AG08395 (cell line): ENCODE data around the gene ACO1.

Source experiments
- DNase-seq: peaks from one replicate; pipeline ENCODE4 v3.0.0; 2012; ENCODE audit warnings: mixed read lengths, low spot score

The ACO1 gene

DNA sequence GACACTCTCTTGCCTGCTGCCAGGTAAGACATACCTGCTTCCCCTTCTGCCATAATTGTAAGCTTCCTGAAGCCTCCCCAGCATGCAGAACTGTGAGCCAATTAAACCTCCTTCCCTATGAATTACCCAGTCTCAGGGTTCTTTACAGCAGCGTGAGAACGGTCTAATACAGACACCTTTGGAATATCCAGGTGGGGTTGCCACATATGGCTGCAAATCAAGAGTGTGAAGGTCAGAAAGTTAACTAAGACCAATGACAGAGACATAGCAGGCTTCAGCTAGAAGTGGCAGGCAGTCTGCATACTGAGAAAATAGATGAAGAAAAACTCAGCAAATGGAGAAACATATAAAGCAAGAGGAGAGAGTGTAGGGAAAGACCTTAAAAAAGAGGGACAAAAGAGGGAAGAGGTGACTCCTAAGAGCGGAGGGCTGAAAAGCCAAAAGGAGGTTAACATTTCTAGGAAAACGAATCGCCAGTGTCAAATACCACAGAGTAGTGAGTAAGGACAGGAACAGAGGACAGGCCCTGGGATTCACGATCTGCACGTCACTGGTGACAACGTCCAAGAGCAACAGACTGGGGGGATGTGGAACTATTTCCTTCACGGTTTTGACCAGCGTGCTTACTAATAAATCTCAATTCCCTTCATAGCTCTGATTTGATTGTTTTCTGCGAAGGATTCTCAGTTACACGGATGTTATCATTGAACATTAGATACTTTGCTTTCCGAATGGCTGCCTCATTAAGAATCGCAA, 1.7 kb upstream of the ACO1 start:
- DNase-seq, result no peak

DNA sequence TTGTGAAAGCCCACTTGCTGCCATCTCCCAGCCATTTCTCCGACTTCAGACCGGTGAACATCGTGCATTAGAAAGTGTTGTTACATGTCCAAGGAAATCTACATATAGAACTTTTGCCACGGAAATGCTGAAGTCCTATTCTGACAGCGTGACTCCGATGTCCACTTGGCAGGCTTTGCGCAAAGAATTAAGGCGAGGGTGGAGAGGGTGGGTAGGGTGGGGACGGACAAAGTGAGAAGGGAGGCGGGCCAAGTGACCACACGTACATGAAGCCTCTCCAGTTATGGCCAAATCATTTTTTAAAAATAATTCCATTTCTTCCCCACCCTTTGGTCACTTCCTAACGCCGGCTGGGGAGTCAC, 460 bp upstream of the ACO1 start:
- no peak for DNase-seq

DNA sequence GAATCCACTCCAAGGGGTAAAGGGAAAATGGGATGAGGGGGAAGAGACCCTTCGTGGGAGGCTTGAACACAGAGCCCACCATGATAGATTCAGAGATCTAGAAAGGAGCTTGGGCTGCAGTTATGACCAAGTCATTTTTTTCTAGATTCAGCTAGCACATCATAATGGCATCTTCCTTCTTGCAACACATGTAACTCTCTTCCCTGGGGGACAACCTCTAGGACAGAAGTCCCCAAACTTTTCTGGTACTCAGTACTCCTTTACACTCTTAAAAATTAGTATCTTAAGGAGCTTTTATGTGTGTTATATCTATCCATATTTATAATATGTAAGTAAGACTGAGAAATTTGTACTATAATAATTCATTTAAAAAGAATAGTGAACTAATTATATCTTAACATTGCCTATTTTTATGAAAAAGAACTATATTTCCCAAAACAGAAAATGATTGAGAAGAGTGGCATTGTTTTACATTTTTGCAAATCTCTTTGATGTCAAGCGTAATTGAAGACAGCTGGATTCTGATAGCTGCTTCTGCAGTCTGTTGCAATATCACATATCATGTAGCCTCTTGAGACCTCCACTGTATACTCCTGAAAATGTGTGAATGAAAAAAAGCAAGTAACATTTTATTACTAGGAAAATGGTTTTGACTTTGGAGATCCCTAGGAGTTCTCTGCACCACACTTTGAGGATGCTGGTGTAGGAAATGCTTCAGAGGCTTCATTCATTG, 875 bp downstream of the ACO1 start:
- DNase-seq, result no peak

DNA sequence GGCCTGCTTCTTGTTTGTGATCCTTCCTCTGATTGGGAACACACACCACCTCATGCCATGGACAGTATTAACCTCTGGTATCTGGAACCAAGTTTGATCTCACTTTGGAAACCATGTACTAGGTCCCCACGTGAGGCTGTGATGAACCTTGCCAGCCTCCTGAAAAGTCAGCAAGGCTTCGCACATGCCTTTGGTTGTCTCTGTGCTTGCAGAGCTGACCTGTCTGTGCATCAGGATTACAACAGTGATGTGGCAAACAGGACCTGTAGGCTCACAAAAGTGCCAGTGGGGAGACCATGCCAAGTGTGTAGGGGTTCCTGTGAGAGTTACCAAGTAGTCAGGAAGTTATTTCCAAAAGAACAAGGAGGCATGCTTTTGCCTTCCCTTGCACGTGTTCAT, 1.4 kb downstream of the ACO1 start:
- DNase-seq, result no peak

DNA sequence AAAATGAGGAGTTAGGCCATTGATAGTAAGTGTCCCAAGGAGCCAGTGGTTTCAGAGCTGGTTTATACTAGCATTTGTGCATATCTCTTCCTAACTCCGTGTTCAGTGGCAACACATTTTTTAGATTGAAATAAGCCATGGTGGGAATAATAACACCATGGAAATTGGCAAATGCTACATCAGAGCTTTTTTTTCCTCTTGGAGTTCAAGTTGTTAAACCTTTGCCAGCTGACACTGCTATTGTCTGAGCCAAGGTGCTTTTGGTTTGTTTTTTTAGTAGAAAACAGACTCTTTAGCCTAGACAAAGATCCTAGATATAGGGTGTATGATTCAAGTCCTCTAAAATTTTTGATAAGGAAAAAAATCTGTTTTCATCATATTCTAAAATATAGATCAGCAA, 2.8 kb downstream of the ACO1 start:
- no peak for DNase-seq

DNA sequence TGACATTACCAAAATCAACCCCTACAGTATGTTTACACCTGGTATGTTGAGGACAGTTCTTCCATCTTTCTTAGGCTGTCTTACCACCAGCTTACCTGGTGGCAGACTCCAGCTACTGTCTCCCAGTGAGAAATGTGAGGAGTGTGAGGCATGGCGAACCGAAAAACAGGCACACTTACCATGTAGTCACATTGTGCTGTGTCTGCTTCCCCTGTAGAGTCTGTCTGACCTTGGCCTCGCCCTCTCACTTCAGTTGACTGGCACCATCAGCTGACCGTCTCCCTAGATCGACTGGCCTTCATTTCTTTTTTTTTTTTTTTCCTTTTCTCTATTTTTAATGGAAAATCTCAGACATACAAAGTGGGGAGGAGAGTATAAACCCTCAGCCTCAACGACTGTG, 4.9 kb downstream of the ACO1 start:
- no peak for DNase-seq

DNA sequence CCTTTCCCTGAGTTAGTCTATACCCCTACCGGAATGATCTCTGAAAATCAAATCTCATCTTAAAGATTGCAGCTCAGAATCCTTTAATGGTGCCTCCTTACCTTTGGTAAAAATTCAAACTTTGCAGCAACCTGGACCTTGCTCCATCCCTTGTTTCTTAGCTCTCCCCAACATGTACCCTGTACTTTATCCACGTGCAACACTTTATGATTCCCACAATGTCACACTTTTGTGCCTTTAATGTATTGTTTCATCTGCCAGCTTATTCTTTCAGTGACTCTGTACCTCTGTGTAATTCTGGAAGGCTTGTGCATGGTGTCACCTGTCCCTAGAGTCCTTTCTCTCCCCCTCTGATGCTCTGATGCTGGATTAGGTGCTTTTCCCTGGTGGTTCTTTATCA, 9.5 kb downstream of the ACO1 start:
- DNase-seq, result no peak

DNA sequence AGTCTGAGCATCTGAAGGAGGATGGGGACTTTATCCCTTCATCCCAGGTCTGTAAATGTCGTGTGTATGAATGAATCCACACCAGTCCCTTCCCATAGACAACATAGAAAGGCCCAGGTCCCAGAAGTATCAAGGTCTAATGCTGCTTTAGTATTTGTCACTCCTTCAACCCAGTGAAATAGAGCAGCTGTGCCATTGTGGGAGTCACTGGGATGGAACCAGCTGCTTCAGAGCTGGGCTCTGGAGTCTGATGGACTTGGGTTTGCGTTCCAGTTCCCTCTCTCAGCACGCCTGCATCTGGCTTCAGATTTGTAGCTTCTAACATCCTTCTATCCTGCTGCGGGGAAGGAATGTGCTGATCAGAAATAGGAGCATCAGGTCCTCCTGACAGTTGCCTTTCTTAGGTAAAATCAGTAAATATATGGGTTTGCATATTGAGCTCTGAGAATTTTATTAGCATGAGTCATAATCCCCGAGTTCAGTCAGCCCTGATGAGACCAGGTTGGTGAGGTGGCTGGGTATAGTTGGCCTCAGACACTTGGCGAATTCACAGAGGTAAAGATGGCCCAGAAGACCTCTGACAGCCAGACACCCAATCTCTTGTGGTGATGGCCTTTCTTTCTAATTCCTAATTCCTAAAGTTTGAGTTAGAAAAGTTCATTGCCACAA, 10.1 kb downstream of the ACO1 start:
- DNase-seq, result no peak

DNA sequence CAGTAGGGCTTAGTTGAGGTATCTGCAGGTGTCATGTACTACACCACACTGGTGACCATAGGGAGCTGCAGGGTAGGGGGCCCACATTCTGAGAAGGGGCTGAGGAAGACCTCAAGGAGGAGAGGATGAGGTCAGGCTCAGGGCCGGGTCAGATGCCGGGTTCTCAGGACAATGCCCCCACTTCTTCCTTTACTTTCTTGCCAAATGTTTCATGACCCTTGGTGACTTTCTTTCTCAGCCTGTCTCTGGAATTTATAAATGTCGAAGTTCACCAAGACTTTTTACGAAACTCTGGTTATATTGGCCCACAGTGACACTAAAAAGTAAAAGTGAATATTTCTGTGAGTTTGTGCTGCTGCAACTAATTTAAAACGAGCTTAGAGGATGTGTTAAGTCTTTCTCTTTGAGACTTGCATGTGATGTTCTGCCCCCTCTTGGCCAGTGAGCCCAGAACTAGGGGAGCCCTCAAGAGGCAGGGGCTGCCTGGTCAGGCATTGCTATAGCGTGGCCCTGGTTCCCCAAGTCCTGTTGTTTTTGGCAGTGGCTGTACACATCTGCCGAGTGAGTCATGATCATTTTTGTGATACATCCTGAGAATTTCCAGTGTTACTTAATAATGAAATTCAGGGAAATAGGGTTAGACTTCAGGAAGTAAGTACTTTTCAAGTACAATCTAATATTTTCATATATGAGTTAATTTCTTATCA, 11.2 kb downstream of the ACO1 start:
- DNase-seq, result peak; percentile 84

DNA sequence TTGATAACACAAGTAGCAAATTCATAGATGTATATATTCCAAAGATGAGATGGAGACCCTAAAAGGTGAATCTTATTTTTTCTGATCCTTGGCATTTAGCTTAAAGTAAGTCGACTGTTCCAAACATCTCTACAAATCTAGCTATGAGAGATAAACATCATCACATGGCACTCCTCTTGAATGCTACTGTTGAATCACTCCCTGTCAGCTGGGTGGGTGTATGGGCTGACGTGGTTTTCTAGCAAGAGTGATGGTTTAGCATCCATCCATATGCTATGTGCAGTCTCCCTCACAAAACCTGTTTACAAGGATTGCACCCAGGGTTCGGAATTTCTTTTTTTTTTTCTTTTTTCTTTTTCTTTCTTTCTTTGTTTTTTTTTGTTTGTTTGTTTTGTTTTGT, 13.8 kb downstream of the ACO1 start:
- peak; percentile 5 for DNase-seq

DNA sequence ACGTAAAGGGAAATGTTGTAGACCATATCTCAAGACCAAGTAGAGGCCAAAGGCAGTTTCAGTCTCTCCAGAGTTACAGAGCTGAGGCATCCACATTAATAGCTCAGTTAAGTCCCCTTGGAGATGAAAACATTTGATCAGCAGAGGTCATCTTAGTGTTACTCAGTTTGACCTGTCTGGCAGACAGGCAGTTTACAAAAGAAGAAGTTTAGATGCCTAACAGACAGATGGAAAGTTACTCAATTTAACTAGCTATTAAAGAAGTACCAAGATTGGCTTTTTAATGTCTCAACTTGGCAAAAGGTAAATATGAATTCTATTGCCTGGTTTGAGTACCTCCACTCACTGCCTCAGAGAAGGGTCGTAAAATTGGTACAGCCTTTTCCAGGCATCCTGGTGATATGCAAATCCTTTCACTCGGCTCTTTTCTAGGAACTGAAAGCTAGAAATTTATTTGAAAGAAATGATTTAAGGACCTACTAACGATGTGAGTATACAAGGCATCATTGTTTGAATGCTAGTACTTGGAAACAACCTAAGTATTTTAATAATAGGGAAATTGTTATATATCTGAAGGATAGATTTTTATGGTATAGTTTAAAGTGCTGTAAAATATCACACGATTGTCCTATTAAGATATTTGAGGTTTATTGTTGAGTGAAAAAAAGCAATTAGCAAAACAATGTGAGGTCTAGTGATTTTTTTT, 14.8 kb downstream of the ACO1 start:
- no peak for DNase-seq

DNA sequence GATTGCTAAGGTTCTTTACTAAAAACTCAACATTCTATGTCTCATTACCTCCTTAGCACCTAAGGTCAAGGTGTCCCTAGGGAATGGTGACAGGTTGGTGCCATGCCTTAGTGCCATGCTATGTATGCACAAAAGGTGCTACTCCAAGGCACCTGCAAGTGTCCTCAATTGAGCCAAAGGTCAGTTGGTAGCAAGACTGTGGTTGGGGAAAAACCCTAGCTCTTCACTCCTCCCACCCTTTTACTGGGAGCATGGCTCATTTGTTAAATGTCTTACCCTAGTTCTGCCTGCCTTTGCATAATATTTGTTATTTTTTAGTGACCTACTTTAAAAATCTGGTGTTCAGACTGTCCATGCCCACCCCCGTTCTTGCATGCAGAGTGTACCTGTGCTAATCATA, 17.0 kb downstream of the ACO1 start:
- DNase-seq, result no peak

DNA sequence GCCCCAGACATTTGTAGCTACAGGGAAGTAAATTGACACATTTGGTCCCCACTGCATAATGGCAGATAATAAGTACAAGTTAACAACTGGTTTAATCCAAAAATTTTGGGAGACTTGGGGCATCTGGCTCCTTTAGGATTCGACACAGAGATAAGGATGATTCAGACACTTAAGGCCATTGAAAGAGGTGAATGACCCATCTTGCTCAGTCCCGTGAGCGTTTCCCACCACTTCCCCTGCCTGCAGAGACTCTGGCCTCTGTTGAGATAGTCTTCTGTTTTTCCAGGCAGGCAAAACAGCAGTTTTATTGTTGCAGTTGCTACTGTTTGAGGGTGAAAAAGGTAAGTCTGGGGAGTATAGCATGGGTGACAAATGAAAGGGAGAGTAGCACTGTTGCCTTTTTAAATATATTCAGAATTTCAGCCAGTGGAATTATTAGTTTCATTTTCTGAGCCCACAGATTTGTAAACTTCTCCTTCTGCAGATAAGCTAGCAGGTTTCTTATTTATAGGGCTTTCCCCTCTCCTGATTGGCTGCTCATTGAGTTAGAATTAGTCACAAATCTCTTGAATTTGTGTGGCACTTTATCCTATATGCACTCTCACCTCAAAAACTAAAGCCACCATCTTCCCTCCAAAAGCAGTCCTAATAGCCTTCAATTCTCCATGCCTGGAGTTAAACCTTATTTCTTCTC, 19.3 kb downstream of the ACO1 start:
- DNase-seq, result no peak

DNA sequence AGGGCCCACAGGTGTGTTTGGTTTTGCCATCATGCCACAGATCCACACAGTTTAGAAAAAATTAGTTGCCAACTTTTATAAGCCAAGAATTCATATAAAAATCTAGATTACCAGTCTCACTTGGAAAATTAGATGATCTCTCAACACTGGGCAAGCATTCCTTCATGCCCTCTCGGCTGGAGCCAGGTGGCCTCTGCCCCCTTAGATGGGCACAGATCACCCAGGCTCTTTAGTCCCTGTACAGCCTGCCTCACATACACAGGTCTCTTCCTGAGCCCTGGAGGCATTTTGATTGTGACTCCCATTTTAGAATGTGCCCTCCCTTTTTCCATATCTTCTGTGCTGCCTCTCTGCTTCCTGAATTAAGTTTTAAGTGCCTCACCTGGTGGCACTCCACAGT, 20.0 kb downstream of the ACO1 start:
- DNase-seq, result no peak

DNA sequence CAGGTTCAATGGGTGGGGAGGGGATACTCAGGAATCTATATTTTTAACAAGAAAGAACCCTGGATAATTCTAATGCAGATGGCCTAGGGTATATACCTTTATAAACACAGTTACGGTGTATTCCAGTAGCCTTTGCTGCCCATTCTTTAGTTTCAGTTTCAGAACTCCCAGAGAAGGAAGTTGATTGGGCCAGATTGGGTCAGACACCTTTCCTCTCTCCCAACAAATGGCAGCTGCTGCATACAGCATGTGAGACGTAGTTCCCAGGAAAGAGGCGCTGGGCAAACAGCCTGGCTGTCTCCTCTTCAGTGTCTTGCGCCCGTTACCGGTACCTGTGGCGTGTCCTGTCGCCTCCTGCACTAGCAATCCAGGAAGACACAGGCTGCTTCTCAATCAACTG, 20.4 kb downstream of the ACO1 start:
- DNase-seq, result no peak

DNA sequence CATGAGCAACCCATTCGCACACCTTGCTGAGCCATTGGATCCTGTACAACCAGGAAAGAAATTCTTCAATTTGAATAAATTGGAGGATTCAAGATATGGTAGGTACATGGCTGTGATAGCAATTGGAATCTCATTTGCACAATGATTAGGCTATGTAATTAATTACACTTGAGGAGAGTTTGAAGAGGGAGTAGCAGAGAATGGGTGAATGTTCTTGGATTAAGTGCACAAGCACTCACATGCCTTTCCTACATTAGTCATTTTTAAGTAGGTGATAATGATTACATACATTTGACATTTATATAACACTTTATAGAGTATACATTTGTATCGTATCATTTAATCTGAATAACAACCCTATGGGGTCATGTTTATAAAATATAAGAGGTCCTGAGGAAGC, 21.1 kb downstream of the ACO1 start:
- no peak for DNase-seq

DNA sequence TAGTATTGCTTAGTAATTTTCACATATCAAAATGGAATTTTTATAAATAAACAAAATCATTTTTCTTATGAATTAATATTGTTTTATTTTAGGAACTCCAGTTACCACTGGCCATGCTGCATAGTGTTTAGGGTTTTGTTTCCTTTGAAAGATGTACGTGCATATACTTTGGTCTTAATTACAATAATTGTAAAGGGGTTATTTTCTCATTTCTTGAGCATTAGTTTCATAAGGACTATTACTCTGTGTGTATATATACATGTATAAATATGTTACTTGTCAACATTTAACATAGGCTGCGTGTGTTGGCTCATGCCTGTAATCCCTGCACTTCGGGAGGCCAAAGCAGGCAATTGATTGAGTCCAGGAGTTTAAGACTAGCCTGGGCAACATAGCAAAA, 21.6 kb downstream of the ACO1 start:
- no peak for DNase-seq

DNA sequence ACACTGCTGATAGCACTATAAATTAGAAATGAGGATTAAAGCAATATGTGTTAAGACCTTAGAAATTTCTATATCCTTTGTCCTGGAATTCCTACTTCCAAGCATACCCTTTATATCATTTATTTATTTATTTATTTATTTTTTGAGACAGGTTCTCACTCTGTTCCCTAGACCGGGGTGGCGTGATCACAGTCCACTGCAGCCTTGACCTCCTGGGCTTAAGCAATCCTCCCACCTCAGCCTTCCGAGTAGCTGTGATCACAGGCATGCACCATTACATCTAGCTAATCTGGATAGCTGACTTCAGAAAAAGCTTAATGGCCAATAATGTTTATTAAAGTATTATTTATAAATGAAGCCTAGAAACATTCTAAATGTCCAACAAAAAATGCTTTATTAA, 27.3 kb downstream of the ACO1 start:
- no peak for DNase-seq

DNA sequence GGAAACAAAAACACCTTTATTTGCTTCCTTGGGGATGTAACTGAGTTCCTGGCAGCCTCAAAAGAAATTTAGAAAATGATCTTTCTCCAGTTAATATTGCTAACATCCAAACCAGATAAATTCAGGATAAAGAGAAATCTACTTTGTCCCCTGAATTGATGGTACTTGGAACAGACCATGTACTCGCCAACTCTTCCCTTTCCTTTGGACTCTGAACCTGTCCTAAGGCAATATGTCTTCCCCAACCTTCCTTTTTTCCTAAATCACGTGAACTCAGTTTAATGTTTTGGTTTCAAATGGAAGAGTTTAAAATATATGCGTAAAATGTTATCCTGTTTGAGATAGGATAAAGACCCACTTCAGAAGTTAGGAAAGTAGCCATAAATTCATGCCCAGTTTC, 28.0 kb downstream of the ACO1 start:
- no peak for DNase-seq

DNA sequence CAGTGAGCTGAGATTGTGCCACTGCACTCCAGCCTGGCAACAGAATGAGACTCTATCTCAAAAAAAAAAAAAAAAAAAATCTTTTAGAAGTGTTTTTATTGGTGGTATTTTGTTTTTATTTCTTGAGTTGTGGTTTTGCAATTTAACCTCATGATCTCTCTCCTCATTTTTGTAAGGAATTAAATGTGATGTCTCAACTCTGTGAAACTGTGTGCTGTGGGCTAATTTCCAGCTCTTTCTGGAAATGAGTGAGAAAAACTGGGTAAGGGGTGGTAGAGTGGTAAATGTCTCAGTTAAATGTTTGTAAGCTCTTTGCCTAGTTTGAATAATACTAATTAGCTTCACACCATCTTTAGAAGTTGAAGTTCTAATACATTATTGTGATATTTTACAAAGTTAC, 29.0 kb downstream of the ACO1 start:
- DNase-seq, result no peak

DNA sequence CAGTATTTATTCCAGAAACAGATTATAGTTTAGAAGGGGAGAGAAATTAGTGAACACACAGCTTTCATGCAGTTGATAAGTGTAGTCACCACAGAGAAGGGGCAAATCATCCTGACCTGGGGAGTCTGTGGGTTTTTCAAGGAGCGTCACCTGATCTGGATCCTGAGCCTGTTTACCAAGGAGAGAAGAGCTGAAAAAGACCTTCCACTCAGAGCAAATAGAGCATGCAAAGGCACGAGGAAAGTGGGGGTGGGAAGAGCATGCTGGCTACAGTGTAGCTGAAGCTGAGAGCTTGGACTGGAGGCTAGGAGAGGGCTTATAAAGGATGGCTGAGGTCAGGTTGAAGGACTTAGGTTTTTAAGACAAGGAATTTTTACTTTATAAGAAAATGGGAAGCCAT, 30.4 kb downstream of the ACO1 start:
- DNase-seq, result no peak

DNA sequence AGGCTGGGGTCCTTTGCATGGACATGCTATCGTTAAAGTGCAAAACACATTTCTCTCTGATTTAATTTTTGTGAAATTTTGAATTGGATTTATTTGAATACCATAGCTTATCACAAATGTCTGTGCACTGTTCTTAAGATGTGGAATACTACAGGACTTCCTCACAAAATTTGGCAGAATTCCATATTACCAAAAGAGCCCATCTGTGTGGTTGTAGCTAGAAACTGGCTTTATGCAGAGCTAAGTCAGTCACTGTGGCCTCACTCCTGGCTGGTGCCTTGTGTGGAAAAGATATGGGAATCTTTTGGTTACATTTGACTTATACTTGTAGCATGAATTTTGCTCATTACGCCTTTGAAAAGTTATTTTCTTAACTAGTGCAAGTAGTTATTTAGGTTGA, 35.5 kb downstream of the ACO1 start:
- no peak for DNase-seq
